ENCODE data around the gene STK32B. TPM values are rescaled to one million over a fixed set of nuclear protein-coding genes. Genes with fewer than 3 reads are reported as not detected.
A peak's percentile ranks its signal among the peaks of the same experiment; 100 is the strongest.

Gene STK32B
- total and polyA plus RNA-seq, 4 donors, result 0.02 to 0.28 (median 0.08) TPM; not detected in 1

DNA sequence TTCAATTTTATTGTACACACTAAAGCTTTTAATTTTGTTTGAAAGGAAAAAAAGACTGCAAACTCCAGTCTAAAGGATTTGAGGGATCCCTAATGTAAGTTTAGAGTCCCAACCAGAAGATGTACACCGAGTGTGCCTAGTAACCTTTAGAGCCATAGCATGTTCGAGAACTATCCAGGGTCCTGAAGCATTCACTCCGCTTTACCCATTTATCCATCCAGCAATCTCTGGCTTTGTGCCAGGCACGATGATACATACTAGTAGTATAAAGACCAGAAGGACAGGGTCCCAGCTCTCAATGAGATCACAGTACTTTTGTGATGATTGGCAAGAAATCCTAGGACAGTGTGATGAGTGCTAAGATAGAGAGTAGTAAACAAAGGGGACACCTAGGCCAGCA is 168.7 kb downstream of the STK32B start:
- Histone ChIP-seq H3K4me3 (ENCODE audit: low read depth in 1 of 3, low read length in 3 of 3) (no peak overlapping the region), H3K27ac (ENCODE audit: low read depth in 1 of 2, low read length in 2 of 2) (no peak overlapping the region), H3K9me3 (ENCODE audit: control insufficient read depth in 4 of 4, low read length in 3 of 4) (peaks cover 4 to 6% (median 5%) of the 10 kb centered on the region in 4 donors), H3K4me1 (ENCODE audit: control insufficient read depth in 4 of 4, insufficient read depth in 4 of 4, low read length in 3 of 4) (no peaks in the 10 kb centered on the region), H3K9ac (ENCODE audit: low read depth in 1 of 2, low read length in 2 of 2) (no peak overlapping the region), H3K27me3 (ENCODE audit: control insufficient read depth in 4 of 4, insufficient read depth in 4 of 4, low read length in 3 of 4) (no peaks in the 10 kb centered on the region), H3K36me3 (ENCODE audit: control insufficient read depth in 4 of 4, insufficient read depth in 3 of 4, low read depth in 1 of 4, low read length in 3 of 4) (no peaks in the 10 kb centered on the region)
- TF ChIP-seq REST (IDR thresholded peaks at IDR 0.05) (peak; percentile 88), NR2F2 (IDR thresholded peaks at IDR 0.05) (no peak)
- no peak for DNase-seq (ENCODE audit: low spot score)
- WGBS, result 49% methylated on average over 4 of the region's 4 CpGs

DNA sequence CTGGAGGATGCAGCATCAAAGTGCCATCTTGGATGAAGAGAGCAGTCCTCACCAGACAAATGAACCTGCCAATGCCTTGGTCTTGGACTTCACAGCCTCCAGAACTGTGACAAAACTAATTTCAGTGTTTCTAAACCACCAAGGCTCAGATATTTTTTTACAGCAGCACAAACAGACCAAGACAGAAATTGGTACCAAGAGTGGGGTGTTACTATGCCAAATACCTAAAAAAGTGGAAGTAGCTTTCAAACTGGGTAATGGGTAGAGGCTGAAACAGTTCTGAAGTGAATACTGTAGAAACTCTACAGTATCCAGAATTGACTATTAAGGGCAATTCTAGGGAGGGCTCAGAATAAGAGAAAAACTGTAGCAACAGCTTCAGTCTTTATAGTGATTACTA is 170.8 kb downstream of the STK32B start:
- Histone ChIP-seq H3K4me3 (ENCODE audit: low read depth in 1 of 3, low read length in 3 of 3) (no peak overlapping the region), H3K9me3 (ENCODE audit: control insufficient read depth in 4 of 4, low read length in 3 of 4) (peaks cover 4 to 6% (median 5%) of the 10 kb centered on the region in 4 donors), H3K4me1 (ENCODE audit: control insufficient read depth in 4 of 4, insufficient read depth in 4 of 4, low read length in 3 of 4) (no peaks in the 10 kb centered on the region), H3K36me3 (ENCODE audit: control insufficient read depth in 4 of 4, insufficient read depth in 3 of 4, low read depth in 1 of 4, low read length in 3 of 4) (no peaks in the 10 kb centered on the region), H3K9ac (ENCODE audit: low read depth in 1 of 2, low read length in 2 of 2) (no peak overlapping the region), H3K27me3 (ENCODE audit: control insufficient read depth in 4 of 4, insufficient read depth in 4 of 4, low read length in 3 of 4) (no peaks in the 10 kb centered on the region), H3K27ac (ENCODE audit: low read depth in 1 of 2, low read length in 2 of 2) (no peak overlapping the region)
- TF ChIP-seq, protein P1, sequence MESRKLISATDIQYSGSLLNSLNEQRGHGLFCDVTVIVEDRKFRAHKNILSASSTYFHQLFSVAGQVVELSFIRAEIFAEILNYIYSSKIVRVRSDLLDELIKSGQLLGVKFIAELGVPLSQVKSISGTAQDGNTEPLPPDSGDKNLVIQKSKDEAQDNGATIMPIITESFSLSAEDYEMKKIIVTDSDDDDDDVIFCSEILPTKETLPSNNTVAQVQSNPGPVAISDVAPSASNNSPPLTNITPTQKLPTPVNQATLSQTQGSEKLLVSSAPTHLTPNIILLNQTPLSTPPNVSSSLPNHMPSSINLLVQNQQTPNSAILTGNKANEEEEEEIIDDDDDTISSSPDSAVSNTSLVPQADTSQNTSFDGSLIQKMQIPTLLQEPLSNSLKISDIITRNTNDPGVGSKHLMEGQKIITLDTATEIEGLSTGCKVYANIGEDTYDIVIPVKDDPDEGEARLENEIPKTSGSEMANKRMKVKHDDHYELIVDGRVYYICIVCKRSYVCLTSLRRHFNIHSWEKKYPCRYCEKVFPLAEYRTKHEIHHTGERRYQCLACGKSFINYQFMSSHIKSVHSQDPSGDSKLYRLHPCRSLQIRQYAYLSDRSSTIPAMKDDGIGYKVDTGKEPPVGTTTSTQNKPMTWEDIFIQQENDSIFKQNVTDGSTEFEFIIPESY (IDR thresholded peaks at IDR 0.05), result no peak
- no peak for TF ChIP-seq FOXA2 (IDR thresholded peaks at IDR 0.05)
- TF ChIP-seq TAF1 (conservative IDR thresholded peaks at IDR 0.05), result no peak
- TF ChIP-seq NR2F2 (IDR thresholded peaks at IDR 0.05), result no peak
- TF ChIP-seq, protein P2, sequence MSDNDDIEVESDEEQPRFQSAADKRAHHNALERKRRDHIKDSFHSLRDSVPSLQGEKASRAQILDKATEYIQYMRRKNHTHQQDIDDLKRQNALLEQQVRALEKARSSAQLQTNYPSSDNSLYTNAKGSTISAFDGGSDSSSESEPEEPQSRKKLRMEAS (IDR thresholded peaks at IDR 0.05), result no peak
- TF ChIP-seq, protein P3, sequence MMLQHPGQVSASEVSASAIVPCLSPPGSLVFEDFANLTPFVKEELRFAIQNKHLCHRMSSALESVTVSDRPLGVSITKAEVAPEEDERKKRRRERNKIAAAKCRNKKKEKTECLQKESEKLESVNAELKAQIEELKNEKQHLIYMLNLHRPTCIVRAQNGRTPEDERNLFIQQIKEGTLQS (IDR thresholded peaks at IDR 0.05), result no peak
- TF ChIP-seq RAD21 (IDR thresholded peaks at IDR 0.05), result no peak
- TF ChIP-seq FOXA1 (IDR thresholded peaks at IDR 0.05), result no peak
- no peak for TF ChIP-seq REST (IDR thresholded peaks at IDR 0.05)
- TF ChIP-seq HNF4A (conservative IDR thresholded peaks at IDR 0.05), result no peak
- no peak for TF ChIP-seq GABPA (IDR thresholded peaks at IDR 0.05 in 1 of 2, conservative IDR thresholded peaks at IDR 0.05 in 1 of 2)
- no peak for TF ChIP-seq CTCF (IDR thresholded peaks at IDR 0.05; ENCODE audit: low read depth, low read length, missing input control)
- TF ChIP-seq RXRA (IDR thresholded peaks at IDR 0.05), result no peak
- no peak for TF ChIP-seq JUND (IDR thresholded peaks at IDR 0.05)
- no peak for DNase-seq (ENCODE audit: low spot score)

Measured in liver (tissue), 9 donors.